Occipital lobe (tissue), 2 donors: Measurements from ENCODE around the gene ABCG4. TPM values are rescaled to one million over a fixed set of nuclear protein-coding genes. Genes with fewer than 3 reads are reported as not detected.

ENCODE experiments used
- DNase-seq: peaks from one replicate; lab custom pipeline; 2025; lab: John Stamatoyannopoulos, UW
- total RNA-seq: library from RNA; depleted of rRNA; stranded (reverse); fragments of >200 nt; gene quantifications from one replicate; pipeline ENCODE4 v1.2.3, GENCODE V29; 2014

The ABCG4 gene
- total RNA-seq, 1 donor from 2014 or later, result 2.5 TPM

DNA sequence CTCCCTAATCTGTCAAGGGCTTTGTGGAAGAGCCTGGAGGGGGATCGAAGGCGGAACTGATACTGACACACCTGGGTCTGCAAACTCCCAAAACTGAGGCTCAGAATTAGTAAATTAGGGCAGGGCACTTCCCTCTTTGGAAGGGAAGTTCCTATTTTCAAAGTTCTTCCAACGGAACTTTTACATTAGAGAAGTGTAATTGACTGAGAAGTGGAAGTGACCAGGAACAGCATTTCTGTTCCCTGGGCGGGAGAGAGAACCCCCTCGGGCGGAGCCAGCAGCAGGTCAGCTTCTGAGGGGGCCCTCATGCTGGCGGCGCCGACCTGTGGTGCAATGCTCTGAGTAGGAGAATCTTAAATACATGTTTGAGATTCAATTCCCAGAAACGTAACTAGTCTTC lies 56.2 kb downstream of the ABCG4 start:
- no peak for DNase-seq

DNA sequence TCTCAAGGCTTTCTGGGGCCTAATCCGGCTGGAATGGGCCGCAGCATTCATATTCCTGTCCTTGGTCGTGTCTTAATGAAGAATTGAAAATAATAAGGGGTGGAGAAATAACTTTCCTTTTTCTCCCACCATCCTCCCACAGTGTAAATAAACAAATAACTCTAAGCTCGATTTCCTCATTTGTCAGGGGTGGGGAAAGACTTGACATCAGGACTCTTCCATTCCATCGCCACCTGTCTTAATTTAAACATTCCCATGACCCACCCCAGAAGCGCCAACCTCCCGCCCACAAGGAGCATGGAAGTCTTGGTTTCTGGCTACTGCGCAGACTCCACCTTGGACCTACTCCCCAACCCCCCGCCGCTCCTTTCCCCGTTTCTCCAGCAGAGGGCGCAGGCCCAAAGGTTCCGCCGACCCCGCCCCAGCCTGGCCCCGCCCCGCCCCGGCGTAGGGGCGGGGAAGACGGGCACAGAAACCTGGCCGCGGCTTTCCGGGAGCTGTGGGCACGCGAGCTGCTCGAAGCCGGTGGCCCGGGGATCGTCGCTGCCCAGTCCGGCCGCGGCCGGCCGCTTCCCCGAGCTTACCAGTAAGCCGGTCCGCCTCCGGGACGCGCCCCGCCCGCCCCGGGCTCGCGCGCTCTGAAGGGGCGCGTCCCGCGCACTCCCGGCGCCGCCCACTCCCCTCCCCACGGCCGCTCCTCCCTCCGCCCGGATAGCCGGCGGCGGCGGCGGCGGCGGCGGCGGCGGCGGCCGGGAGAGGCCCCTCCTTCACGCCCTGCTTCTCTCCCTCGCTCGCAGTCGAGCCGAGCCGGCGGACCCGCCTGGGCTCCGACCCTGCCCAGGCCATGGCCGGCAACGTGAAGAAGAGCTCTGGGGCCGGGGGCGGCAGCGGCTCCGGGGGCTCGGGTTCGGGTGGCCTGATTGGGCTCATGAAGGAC lies 57.0 kb downstream of the ABCG4 start, which contains the start of gene CBL:
CBL (plus strand) TSS at position 766 of the 937 bp plus-strand sequence; CDS start at position 845, 79 bp downstream.
- DNase-seq, result peak; percentile 92

DNA sequence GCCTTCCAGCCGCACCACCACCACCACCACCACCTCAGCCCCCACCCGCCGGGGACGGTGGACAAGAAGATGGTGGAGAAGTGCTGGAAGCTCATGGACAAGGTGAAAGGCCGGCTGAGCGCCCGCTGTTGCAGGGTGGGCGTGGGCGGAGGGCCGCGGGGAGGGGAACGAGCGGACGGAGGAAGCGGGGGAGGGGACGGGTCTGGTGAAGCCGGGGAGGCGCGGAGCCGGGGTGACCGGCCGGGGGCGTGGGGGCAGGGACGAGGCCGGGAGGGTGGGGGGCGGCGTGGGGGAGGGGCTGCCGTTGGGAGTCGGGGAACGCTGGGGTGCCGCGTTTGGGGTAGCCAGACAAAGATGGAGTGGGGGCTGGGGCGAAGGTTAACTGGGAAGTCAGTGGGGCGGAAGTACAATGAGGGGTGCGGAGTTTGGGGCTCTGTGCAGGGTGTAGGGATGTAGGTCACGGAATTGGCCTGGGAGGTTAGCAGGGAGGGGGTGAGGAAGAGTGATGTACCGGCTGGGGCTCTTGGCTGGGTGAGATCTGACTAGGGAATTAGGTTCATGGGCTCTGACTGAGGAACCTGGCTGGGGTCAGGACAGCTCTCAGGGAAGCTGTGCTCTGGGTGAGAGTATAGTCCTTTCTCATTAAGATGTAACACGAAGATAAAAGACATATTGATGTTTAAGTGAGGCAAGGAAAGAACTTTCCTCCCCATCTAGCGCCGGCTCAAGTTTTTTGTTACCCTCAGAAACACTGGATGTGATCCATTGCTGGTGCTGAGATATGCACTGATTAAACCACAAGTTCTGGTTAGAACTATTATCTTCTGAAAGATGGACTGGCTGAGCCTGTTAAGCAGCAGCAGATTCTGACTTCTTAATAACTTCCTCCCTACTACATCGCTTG lies 57.9 kb downstream of the ABCG4 start:
- peak; percentile 65 for DNase-seq

DNA sequence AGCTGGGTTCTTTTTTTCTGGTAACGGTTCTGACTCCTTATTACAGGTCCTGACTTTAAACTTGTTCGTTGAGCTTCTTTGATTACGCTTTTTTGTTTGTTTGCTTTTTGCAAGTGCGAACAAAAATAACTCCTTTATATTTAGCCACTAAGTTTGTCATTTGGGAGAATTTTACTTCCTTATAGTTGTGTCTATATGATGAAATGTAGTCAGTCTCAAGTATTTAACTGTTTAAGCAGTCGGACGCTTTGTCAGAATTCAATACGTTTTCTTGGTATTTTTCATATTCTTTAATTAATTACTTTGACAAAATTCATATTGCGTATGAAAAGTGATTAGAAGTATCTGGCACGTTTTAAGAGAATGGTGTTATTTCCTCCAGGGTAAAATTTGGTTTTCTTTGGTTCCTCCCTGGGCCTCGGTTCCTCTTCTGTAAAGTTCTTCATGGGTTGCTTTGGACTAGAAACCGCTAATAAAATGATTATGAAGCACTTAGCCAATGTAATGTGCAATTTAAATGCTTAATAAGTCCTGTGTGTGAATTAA lies 58.6 kb downstream of the ABCG4 start:
- DNase-seq, result no peak

DNA sequence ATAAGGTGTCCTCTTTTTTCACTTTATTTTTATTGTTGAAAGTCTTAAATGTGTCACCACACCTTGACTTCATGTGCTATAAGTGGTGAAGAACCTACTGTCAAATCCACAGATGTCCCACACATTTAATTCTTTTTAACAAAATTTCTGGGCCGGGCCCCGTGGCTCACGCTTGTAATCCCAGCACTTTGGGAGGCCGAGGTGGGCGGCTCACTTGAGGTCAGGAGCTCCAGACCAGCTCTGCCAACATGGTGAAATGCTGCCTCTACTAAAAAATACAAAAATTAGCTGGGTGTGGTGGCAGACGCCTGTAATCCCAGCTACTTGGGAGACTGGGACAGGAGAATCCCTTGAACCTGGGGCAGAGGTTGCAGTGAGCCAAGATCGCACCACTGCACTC lies 60.3 kb downstream of the ABCG4 start:
- no peak for DNase-seq

DNA sequence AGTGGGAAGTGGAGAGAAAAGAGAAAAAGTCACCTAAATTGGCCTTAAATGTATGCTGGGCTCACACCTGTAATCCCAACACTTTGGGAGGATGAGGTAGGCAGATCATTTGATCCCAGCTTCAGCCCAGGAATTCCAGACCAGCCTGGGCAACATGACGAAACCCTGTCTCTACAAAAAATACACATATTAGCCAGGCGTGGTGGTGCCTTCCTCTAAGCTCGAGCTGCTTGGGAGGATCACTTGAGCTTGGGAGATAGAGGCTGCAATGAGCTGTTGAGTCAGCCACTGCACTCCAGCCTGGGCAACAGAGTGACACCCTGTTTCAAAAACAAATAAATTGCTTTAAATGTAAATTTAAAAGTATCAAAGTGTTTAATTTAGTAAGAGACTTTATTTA lies 61.2 kb downstream of the ABCG4 start:
- no peak for DNase-seq

Other genes with a start within 250 kb of the ABCG4 start
- 11.5 TPM for gene BCL9L, start 223.1 kb upstream of the ABCG4 start, total RNA-seq
- gene UPK2, start 192.8 kb upstream of the ABCG4 start, total RNA-seq, result not detected
- 0.31 TPM for gene FOXR1, start 177.3 kb upstream of the ABCG4 start, total RNA-seq
- 31.0 TPM for gene CENATAC, start 150.9 kb upstream of the ABCG4 start, total RNA-seq
- 705 TPM for gene RPS25, start 130.7 kb upstream of the ABCG4 start, total RNA-seq
- gene TRAPPC4, start 130.3 kb upstream of the ABCG4 start, total RNA-seq, result 63.9 TPM
- 9.5 TPM for gene SLC37A4, start 118.2 kb upstream of the ABCG4 start, total RNA-seq
- 37.0 TPM for gene HYOU1, start 91.8 kb upstream of the ABCG4 start, total RNA-seq
- 22.1 TPM for gene VPS11, start 81.2 kb upstream of the ABCG4 start, total RNA-seq
- 2.0 TPM for gene HMBS, start 64.2 kb upstream of the ABCG4 start, total RNA-seq
- gene DPAGT1, start 47.2 kb upstream of the ABCG4 start, total RNA-seq, result 8.7 TPM
- 7.6 TPM for gene C2CD2L, start 41.7 kb upstream of the ABCG4 start, total RNA-seq
- 21.7 TPM for gene HINFP, start 27.5 kb upstream of the ABCG4 start, total RNA-seq
- gene NLRX1, start 19.7 kb downstream of the ABCG4 start, total RNA-seq, result 3.3 TPM
- not detected for gene NHERF4, start 36.4 kb downstream of the ABCG4 start, total RNA-seq
- gene CBL, start 57.3 kb downstream of the ABCG4 start, total RNA-seq, result 12.0 TPM
- gene MCAM, start 168.1 kb downstream of the ABCG4 start, total RNA-seq, result 10.6 TPM
- 1.6 TPM for gene RNF26, start 185.5 kb downstream of the ABCG4 start, total RNA-seq
- gene C1QTNF5, start 191.8 kb downstream of the ABCG4 start, total RNA-seq, result 4.2 TPM
- gene MFRP, start 197.7 kb downstream of the ABCG4 start, total RNA-seq, result not detected
- gene USP2, start 232.6 kb downstream of the ABCG4 start, total RNA-seq, result 1.6 TPM